PC-3 (cell line): ENCODE data around the gene INO80B. TPM values are rescaled to one million over a fixed set of nuclear protein-coding genes. Genes with fewer than 3 reads are reported as not detected.
A peak's percentile ranks its signal among the peaks of the same experiment; 100 is the strongest.

Source experiments
- ATAC-seq: fragments of 200-7000 bp; cut with Tn5 transposase; 2 replicates; pipeline ENCODE4 v1.9.1; 2020; ENCODE audit warnings: mild to moderate bottlenecking, moderate library complexity
- BruUV-seq: library from RNA; stranded (reverse); fragments of 400-500 nt; replicated peaks from 2 replicates; lab custom pipeline; 2021; lab: Mats Ljungman, UMichigan
- CTCF ChIA-PET: fragments of 300-600 bp; sonication (Branson Sonifier 250); formaldehyde crosslinking; loops from one replicate; lab custom pipeline; 2022; ENCODE audit warnings: antibody characterized with exemption; lab: Charles Lee
- POLR2A ChIA-PET: fragments of 300-600 bp; sonication (Branson Sonifier 250); formaldehyde crosslinking; loops from one replicate; lab custom pipeline; 2022; ENCODE audit warnings: antibody characterized with exemption; ENCODE audit not compliant: unreplicated experiment; lab: Charles Lee
- DNase-seq: peaks from one replicate; pipeline ENCODE4 v3.0.0-alpha.2; 2015
- H2AFZ ChIP-seq: fragments of 300-600 bp; sonication (generic); 2 replicates; pipeline ENCODE4 v1.6.0; 2016; ENCODE audit warnings: antibody characterized with exemption, low read length
- H3F3A ChIP-seq: fragments of 300-600 bp; sonication (generic); one replicate; pipeline ENCODE4 v1.6.0; 2017; ENCODE audit warnings: antibody characterized with exemption, low read length, control low read depth, mild to moderate bottlenecking; ENCODE audit not compliant: unreplicated experiment
- H3K27ac ChIP-seq: fragments of 300-600 bp; sonication (generic); 2 replicates; pipeline ENCODE4 v1.5.1; 2016; ENCODE audit warnings: mild to moderate bottlenecking, low read length
- H3K27me3 ChIP-seq: fragments of 300-600 bp; sonication (generic); 2 replicates; pipeline ENCODE4 v1.6.1; 2016; ENCODE audit warnings: low read length, mixed read lengths
- H3K36me3 ChIP-seq: fragments of 300-600 bp; sonication (generic); 2 replicates; pipeline ENCODE4 v1.6.1; 2016; ENCODE audit warnings: low read depth, mixed run types, low read length, mixed read lengths
- H3K4me1 ChIP-seq: fragments of 300-600 bp; sonication (generic); 2 replicates; pipeline ENCODE4 v1.5.1; 2016; ENCODE audit warnings: low read length; ENCODE audit not compliant: insufficient read depth
- H3K4me2 ChIP-seq: fragments of 300-600 bp; sonication (generic); 2 replicates; pipeline ENCODE4 v1.6.0; 2016; ENCODE audit warnings: low read length
- H3K4me3 ChIP-seq: fragments of 300-600 bp; sonication (generic); 2 replicates; pipeline ENCODE4 v1.5.1; 2016; ENCODE audit warnings: mild to moderate bottlenecking, low read length, mixed read lengths
- H3K79me2 ChIP-seq: fragments of 300-600 bp; sonication (generic); 2 replicates; pipeline ENCODE4 v1.6.1; 2017; ENCODE audit warnings: low read length, mixed read lengths
- H3K9ac ChIP-seq: fragments of 300-600 bp; sonication (generic); 2 replicates; pipeline ENCODE4 v1.6.0; 2016; ENCODE audit warnings: mild to moderate bottlenecking, low read length
- H3K9me2 ChIP-seq: fragments of 300-600 bp; sonication (generic); replicated peaks from 2 replicates; pipeline ENCODE4 v1.6.1; 2016; ENCODE audit warnings: mixed run types, low read length, mixed read lengths
- H3K9me3 ChIP-seq: fragments of 300-600 bp; sonication (generic); 2 replicates; pipeline ENCODE4 v1.6.1; 2016; ENCODE audit warnings: low read length, mixed read lengths
- H4K20me1 ChIP-seq: fragments of 300-600 bp; sonication (generic); 2 replicates; pipeline ENCODE4 v1.6.1; 2016; ENCODE audit warnings: low read length, mixed read lengths
- CTCF ChIP-seq: fragments of 300-600 bp; sonication (generic); conservative IDR thresholded peaks from 2 replicates; pipeline ENCODE4 v1.5.1; 2017; ENCODE audit warnings: antibody characterized with exemption, low read depth, mild to moderate bottlenecking, low read length
- EZH2 ChIP-seq: fragments of 300-600 bp; sonication (generic); IDR thresholded peaks from one replicate; pipeline ENCODE4 v1.6.1; 2017; ENCODE audit warnings: antibody characterized with exemption, mild to moderate bottlenecking, low read length; ENCODE audit not compliant: unreplicated experiment
- EZH2phosphoT487 ChIP-seq: fragments of 300-600 bp; sonication (generic); IDR thresholded peaks from 2 replicates; pipeline ENCODE4 v1.6.1; 2018; ENCODE audit warnings: mild to moderate bottlenecking, antibody characterized with exemption, low read length, borderline replicate concordance
- intact Hi-C: fragments of 100-400 bp; cut with micrococcal nuclease; formaldehyde crosslinking; loops from 2 replicates; pipeline ENCODE4 v1.9.0; 2023
- total RNA-seq: library from RNA; depleted of rRNA; stranded (reverse); fragments of >200 nt; gene quantifications from 2 replicates; pipeline ENCODE4 v1.2.3, GENCODE V29; 2014

The INO80B gene
- total RNA-seq, 1 experiment from 2014 or later, result 26.2 TPM

- no TSS peak for BruUV-seq
- Histone ChIP-seq H3K4me1 (peaks cover 6% of the 10 kb centered on the region; the same call in 1 of the 2 replicates), H3K9me3 (no peaks in the 10 kb centered on the region), H3F3A (no peaks in the 10 kb centered on the region), H3K27ac (no peak overlapping the region), H3K36me3 (peaks cover 24% of the 10 kb centered on the region; the same call in 1 of the 2 replicates), H3K9ac (no peak overlapping the region), H3K4me3 (no peak overlapping the region), H4K20me1 (no peaks in the 10 kb centered on the region), H3K9me2 (no peaks in the 10 kb centered on the region), H2AFZ (no peak overlapping the region), H3K4me2 (no peak overlapping the region), H3K79me2 (no peaks in the 10 kb centered on the region), H3K27me3 (no peaks in the 10 kb centered on the region)
- ChIA-PET CTCF (no interaction called here), POLR2A (no interaction called here)
- intact Hi-C loops, result no loop called here
- TF ChIP-seq EZH2phosphoT487, result no peak
- no peak for TF ChIP-seq CTCF
- DNase-seq (peak; percentile 11), ATAC-seq (no peak)
Observed at GRCh38 chr2:74424139-74424992, 30.5 kb upstream of the INO80B start.

- Histone ChIP-seq H3F3A (no peaks in the 10 kb centered on the region), H3K9me2 (no peaks in the 10 kb centered on the region), H4K20me1 (no peaks in the 10 kb centered on the region), H3K36me3 (peaks cover 27% of the 10 kb centered on the region), H3K27ac (no peak overlapping the region), H3K27me3 (no peaks in the 10 kb centered on the region), H3K4me1 (peaks cover 6% of the 10 kb centered on the region; the same call in 1 of the 2 replicates), H3K4me3 (no peak overlapping the region), H3K9ac (no peak overlapping the region), H3K4me2 (no peak overlapping the region), H3K79me2 (no peaks in the 10 kb centered on the region), H2AFZ (no peak overlapping the region), H3K9me3 (no peaks in the 10 kb centered on the region)
- POLR2A ChIA-PET, result no interaction called here
- BruUV-seq, result no TSS peak
- no peak for TF ChIP-seq EZH2
- TF ChIP-seq EZH2phosphoT487, result no peak
- TF ChIP-seq CTCF, result no peak
- intact Hi-C loops, result no loop called here
- DNase-seq, result no peak
- ATAC-seq, result no peak
- CTCF ChIA-PET, result no interaction called here
Observed at GRCh38 chr2:74424995-74425406, 29.9 kb upstream of the INO80B start.

GRCh38 chr2:74425523-74425922 is 29.4 kb upstream of the INO80B start:
- ATAC-seq, result no peak
- Histone ChIP-seq H4K20me1 (no peaks in the 10 kb centered on the region), H3F3A (no peaks in the 10 kb centered on the region), H2AFZ (no peak overlapping the region), H3K4me2 (no peak overlapping the region), H3K27ac (no peak overlapping the region), H3K4me1 (peaks cover 6% of the 10 kb centered on the region; the same call in 1 of the 2 replicates), H3K9me3 (no peaks in the 10 kb centered on the region), H3K9me2 (no peaks in the 10 kb centered on the region), H3K36me3 (peaks cover 31% of the 10 kb centered on the region), H3K27me3 (no peaks in the 10 kb centered on the region), H3K4me3 (no peak overlapping the region), H3K79me2 (no peaks in the 10 kb centered on the region), H3K9ac (no peak overlapping the region)
- intact Hi-C loops, result no loop called here
- TF ChIP-seq EZH2phosphoT487, result no peak
- TF ChIP-seq CTCF, result no peak
- TF ChIP-seq EZH2, result no peak
- ChIA-PET CTCF (no interaction called here), POLR2A (no interaction called here)
- DNase-seq, result no peak
- BruUV-seq, result no TSS peak
